ENCODE measurements around the gene TCFL5. TPM values are rescaled to one million over a fixed set of nuclear protein-coding genes. Genes with fewer than 3 reads are reported as not detected.

Gene TCFL5
- total RNA-seq, 1 experiment from 2014 or later = 20.4 TPM

- DNase-seq (ENCODE audit: low spot score) (peak; percentile 89), ATAC-seq (peak; percentile 87)
- ChIA-PET CTCF (interaction anchor here (0.6 to 2.2 kb wide), 16 partner anchors 10 to 330 kb away, joined by 3 to 11 read pairs (median 4); partner anchors contain the start of gene BHLHE23), POLR2A (interaction anchor here (1.1 kb wide), 1 partner anchor 23 kb away, joined by 5 read pairs; no protein-coding TSS in a partner anchor)
- Mint-ChIP-seq H3K4me3 (peak overlapping the region; percentile 52; the same call in 1 of the 2 replicates), H3K27me3 (ENCODE audit: low read depth) (no peaks in the 10 kb centered on the region), H3K9me3 (no peaks in the 10 kb centered on the region), H3K36me3 (peaks cover 55% of the 10 kb centered on the region), H3K27ac (peak overlapping the region; percentile 96), H3K4me1 (peaks cover 44% of the 10 kb centered on the region)
- TF ChIP-seq EMX1 (CRISPR knock-in tag; IDR thresholded peaks at IDR 0.05) = peak; percentile 80; the same call in 1 of the 2 replicates
- TF ChIP-seq TCF7 (CRISPR knock-in tag; IDR thresholded peaks at IDR 0.05; ENCODE audit: low read depth) = no peak
- no peak for TF ChIP-seq CDX4 (CRISPR knock-in tag; IDR thresholded peaks at IDR 0.05; ENCODE audit: borderline replicate concordance)
- TF ChIP-seq CBFB (CRISPR knock-in tag; IDR thresholded peaks at IDR 0.05; ENCODE audit: low read depth) = no peak
- no peak for TF ChIP-seq USF2 (CRISPR knock-in tag; IDR thresholded peaks at IDR 0.05)
- no peak for TF ChIP-seq ATF2 (CRISPR knock-in tag; IDR thresholded peaks at IDR 0.05; ENCODE audit: borderline replicate concordance, low read depth)
- TF ChIP-seq IRF2 (CRISPR knock-in tag; IDR thresholded peaks at IDR 0.05; ENCODE audit: borderline replicate concordance, low read depth) = no peak
- no peak for TF ChIP-seq ZNF532 (CRISPR knock-in tag; IDR thresholded peaks at IDR 0.05; ENCODE audit: borderline replicate concordance)
- no peak for TF ChIP-seq ZBTB21 (CRISPR knock-in tag; IDR thresholded peaks at IDR 0.05; ENCODE audit: borderline replicate concordance)
- TF ChIP-seq MYBL2 (CRISPR knock-in tag; IDR thresholded peaks at IDR 0.05) = no peak
- no peak for TF ChIP-seq ZNF219 (CRISPR knock-in tag; IDR thresholded peaks at IDR 0.05; ENCODE audit: borderline replicate concordance)
- TF ChIP-seq ARID4B (CRISPR knock-in tag; IDR thresholded peaks at IDR 0.05; ENCODE audit: borderline replicate concordance) = no peak
- TF ChIP-seq AFF4 (CRISPR knock-in tag; IDR thresholded peaks at IDR 0.05; ENCODE audit: borderline replicate concordance) = no peak
- no peak for TF ChIP-seq USF1 (CRISPR knock-in tag; IDR thresholded peaks at IDR 0.05)
- no peak for TF ChIP-seq E2F4 (CRISPR knock-in tag; IDR thresholded peaks at IDR 0.05; ENCODE audit: borderline replicate concordance, low read depth)
- peak; percentile 40; the same call in 1 of the 2 replicates for TF ChIP-seq ATF1 (CRISPR knock-in tag; IDR thresholded peaks at IDR 0.05)
- TF ChIP-seq ETV6 (CRISPR knock-in tag; IDR thresholded peaks at IDR 0.05) = no peak; the same call in 1 of the 2 replicates
- no peak for TF ChIP-seq FOXJ3 (CRISPR knock-in tag; IDR thresholded peaks at IDR 0.05; ENCODE audit: borderline replicate concordance)
These were observed 38.5 kb upstream of the TCFL5 start for GRCh38 chr20:62900052-62900691.

All from WTC11 (cell line).